Activated CD8-positive, alpha-beta T cell treated with anti-CD3 and anti-CD28 coated beads for 36 hours (primary cell): ENCODE results near the gene PSPN. TPM values are rescaled to one million over a fixed set of nuclear protein-coding genes. Genes with fewer than 3 reads are reported as not detected.

Source experiments
- ATAC-seq: fragments of 200-7000 bp; cut with Tn5 transposase; one replicate; pipeline ENCODE4 v1.10.0; 2021; ENCODE audit warnings: mild to moderate bottlenecking, moderate library complexity
- CTCF ChIA-PET: fragments of 350-600 bp; sonication (Branson Sonifier 250); formaldehyde crosslinking; loops from one replicate; lab custom pipeline; 2021; ENCODE audit warnings: antibody characterized with exemption; lab: Charles Lee
- POLR2A ChIA-PET: fragments of 350-600 bp; sonication (Branson Sonifier 250); formaldehyde crosslinking; loops from one replicate; lab custom pipeline; 2021; ENCODE audit warnings: antibody characterized with exemption; lab: Charles Lee
- DNase-seq: peaks from one replicate; pipeline ENCODE4 v3.0.0-alpha.2; 2020
- H3K27ac Mint-ChIP-seq: one replicate; pipeline ENCODE4 v1.8.0; 2021; ENCODE audit warnings: mild to moderate bottlenecking, mixed read lengths
- H3K27me3 Mint-ChIP-seq: one replicate; pipeline ENCODE4 v1.8.0; 2021; ENCODE audit warnings: mixed read lengths
- H3K36me3 Mint-ChIP-seq: one replicate; pipeline ENCODE4 v1.8.0; 2021; ENCODE audit warnings: low read depth, mixed read lengths
- H3K4me1 Mint-ChIP-seq: one replicate; pipeline ENCODE4 v1.8.0; 2021; ENCODE audit warnings: low read depth, mixed read lengths
- H3K4me3 Mint-ChIP-seq: one replicate; pipeline ENCODE4 v1.8.0; 2021; ENCODE audit warnings: mild to moderate bottlenecking, moderate library complexity, mixed read lengths
- H3K9me3 Mint-ChIP-seq: one replicate; pipeline ENCODE4 v1.8.0; 2021; ENCODE audit warnings: mixed read lengths
- CTCF ChIP-seq: fragments of 200-600 bp; IDR thresholded peaks from one replicate; pipeline ENCODE4 v1.8.0; 2022; ENCODE audit warnings: antibody characterized with exemption, mild to moderate bottlenecking
- intact Hi-C: fragments of 100-400 bp; cut with micrococcal nuclease; formaldehyde crosslinking; loops from one replicate; pipeline ENCODE4 v1.10.0; 2022
- total RNA-seq, 2 experiments: library from RNA; stranded (reverse); gene quantifications; one replicate each; pipeline ENCODE4 v1.2.3, GENCODE V29; 2021

Gene PSPN
- total RNA-seq, result 1 to 10 TPM; 1.2 to 1.4 TPM

DNA sequence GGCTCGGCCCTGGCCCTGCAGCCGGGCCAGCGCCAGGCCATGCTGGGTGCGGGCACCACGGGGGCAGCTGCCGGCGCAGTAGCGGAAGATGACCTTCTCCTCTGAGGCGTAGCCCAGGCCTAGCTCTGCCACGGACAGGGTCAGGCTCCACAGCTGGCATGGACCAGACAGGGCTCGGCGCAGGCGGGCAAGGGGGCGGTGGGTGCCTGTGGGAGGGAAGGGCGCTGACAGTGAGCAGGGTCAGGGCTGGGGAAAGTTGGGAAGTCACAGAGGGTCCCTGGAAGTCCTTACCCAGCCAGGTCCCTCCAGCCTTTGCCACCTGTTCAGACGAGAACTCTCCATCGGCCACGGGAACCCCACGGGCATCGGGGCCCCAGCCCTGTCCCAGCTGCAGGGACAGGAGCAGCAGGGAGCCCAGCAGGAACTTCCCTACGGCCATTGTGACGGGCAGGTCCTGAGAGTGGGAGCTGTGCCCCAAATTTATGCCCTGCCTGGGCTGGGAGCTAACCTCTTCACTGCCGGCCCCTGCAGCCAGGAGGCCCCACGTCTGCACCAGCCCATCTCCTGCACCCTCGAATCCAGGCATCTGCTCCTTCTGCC is at the start of gene PSPN:
PSPN (minus strand) TSS at position 523 of the 600 bp plus-strand sequence; CDS start at position 439, 84 bp downstream.
- CTCF ChIA-PET, result interaction anchor here (0.9 kb wide), 1 partner anchor 18 kb away, joined by 3 read pairs; no protein-coding TSS in a partner anchor
- POLR2A ChIA-PET, result interaction anchor here (1.1 kb wide), 1 partner anchor 48 kb away, joined by 3 read pairs; no protein-coding TSS in a partner anchor

DNA sequence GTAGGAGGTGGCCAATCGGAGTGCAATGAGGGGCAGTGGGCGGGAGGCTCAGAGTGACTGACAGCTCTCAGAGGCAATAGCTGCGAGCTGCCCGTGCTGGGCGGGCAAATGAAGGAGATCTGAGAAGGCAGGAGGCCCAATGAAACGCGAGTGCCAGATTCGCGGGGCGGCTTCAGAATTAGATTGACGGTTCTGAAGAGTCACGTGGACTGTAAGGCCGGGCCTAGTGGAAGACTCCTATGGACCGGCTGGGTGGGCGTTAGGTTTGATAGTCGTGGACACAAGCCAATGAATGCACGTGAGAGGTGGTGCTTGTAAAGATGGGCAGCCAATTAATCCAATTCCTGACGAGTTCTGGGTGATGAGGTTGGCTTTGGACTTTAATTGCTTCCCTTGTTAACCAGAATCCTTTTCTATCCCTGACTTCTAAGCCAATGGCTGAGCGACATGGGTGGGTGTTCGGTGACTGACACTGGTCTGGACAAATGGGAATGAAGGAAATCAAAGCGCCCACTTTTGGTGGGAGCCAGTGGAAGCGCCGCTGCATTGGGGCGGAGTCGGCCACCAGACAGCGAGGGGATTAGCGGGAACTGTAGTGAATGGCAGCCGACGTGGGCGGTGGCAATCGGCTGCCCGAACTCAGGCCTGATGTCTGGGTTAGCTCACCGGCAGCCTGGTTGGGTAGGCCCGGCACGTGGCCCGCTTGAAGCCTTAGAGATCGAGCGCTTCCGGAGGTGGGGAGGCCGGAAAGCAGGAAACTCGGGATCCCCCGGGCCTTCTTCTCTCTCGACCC is 49.4 kb upstream of the PSPN start:
- ChIA-PET POLR2A (interaction anchor here (0.6 to 3.2 kb wide), 14 partner anchors 9 to 401 kb away, joined by 3 to 10 read pairs (median 4); partner anchors contain the start of gene DENND1C), CTCF (interaction anchor here (1.1 to 1.3 kb wide), 4 partner anchors 56 to 439 kb away, joined by 3 to 4 read pairs (median 3); partner anchors contain the start of gene DENND1C)
- peak overlapping the region; percentile 95 for H3K27ac Mint-ChIP-seq
- H3K36me3 Mint-ChIP-seq, result peaks cover 32% of the 10 kb centered on the region
- DNase-seq (peak; percentile 100), ATAC-seq (peak; percentile 86)
- peaks cover 35% of the 10 kb centered on the region for H3K4me1 Mint-ChIP-seq
- no peaks in the 10 kb centered on the region for H3K27me3 Mint-ChIP-seq
- TF ChIP-seq CTCF, result no peak
- peaks cover 4% of the 10 kb centered on the region for H3K9me3 Mint-ChIP-seq
- H3K4me3 Mint-ChIP-seq, result peak overlapping the region; percentile 72
- intact Hi-C loops, result no loop called here

More for the DNA sequence above, at the start of gene PSPN:
- Mint-ChIP-seq H3K4me3 (no peak within 1 kb of the TSS), H3K9me3 (no peaks in the 10 kb centered on the region), H3K27ac (no peak within 1 kb of the TSS), H3K27me3 (no peaks in the 10 kb centered on the region), H3K36me3 (peaks cover 15% of the 10 kb centered on the region), H3K4me1 (peaks cover 10% of the 10 kb centered on the region)
- intact Hi-C loops, result no loop called here
- ATAC-seq (no peak), DNase-seq (no peak)
- TF ChIP-seq CTCF, result no peak

- peak within 1 kb of the TSS; percentile 93 for H3K4me3 Mint-ChIP-seq
- H3K27ac Mint-ChIP-seq, result peak within 1 kb of the TSS; percentile 95
- no peak for TF ChIP-seq CTCF
- H3K4me1 Mint-ChIP-seq, result peaks cover 33% of the 10 kb centered on the region
- CTCF ChIA-PET, result interaction anchor here (1.1 to 1.3 kb wide), 2 partner anchors 57 to 439 kb away, joined by 3 to 4 read pairs; partner anchors contain the start of gene DENND1C
- intact Hi-C loops, result no loop called here
- peaks cover 38% of the 10 kb centered on the region for H3K36me3 Mint-ChIP-seq
- peak; percentile 33 for DNase-seq
- POLR2A ChIA-PET, result interaction anchor here (0.6 to 3.2 kb wide), 11 partner anchors 8 to 401 kb away, joined by 3 to 10 read pairs (median 4); partner anchors contain the start of gene DENND1C
- peaks cover 4% of the 10 kb centered on the region for H3K9me3 Mint-ChIP-seq
- no peaks in the 10 kb centered on the region for H3K27me3 Mint-ChIP-seq
- no peak for ATAC-seq
Measured at GRCh38 chr19:6424195-6424938, 48.6 kb upstream of the PSPN start, which contains the start of gene KHSRP. Gene KHSRP (minus strand): TSS chr19:6424811. CDS start chr19:6424701, 110 bp downstream.

DNA sequence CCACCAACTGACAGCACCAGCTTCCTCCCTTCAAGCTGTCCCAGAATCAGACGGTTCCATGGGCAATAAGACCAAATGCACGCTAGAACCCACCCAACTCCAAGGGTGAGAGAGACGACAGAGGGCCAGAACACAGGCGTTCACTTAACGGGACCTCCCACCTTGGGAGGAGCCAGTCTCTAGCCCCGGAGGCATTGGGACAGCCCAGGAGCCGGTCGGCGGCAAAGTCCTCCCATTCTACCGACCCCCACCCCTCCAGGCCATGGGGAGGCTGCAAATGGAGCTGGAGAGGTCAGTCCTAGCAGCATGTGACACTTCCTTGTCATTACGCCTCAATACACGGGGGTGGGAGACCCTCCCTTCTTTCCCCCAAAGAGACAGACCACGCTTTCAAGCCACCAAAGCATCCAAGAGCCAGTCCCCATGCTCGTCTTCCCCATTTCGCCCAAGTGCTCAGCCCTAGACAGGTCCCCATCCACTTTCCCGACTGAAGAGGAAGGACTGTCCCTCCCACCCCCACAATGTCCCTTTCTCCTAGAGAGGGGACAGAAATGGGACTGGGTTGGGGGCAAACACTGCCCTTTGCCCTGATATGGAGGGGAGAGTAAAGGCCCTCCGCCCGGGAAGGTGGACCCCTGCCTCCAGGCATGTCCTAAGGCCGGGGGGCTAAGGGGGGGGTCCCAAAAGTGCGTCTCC is 47.9 kb upstream of the PSPN start:
- no peaks in the 10 kb centered on the region for H3K27me3 Mint-ChIP-seq
- H3K36me3 Mint-ChIP-seq, result peaks cover 44% of the 10 kb centered on the region
- peak overlapping the region; percentile 91 for H3K27ac Mint-ChIP-seq
- CTCF ChIA-PET, result interaction anchor here (1.3 kb wide), 1 partner anchor 58 kb away, joined by 4 read pairs; the partner anchor contains the start of gene DENND1C
- intact Hi-C loops, result no loop called here
- TF ChIP-seq CTCF, result no peak
- peak overlapping the region; percentile 93 for H3K4me3 Mint-ChIP-seq
- peaks cover 33% of the 10 kb centered on the region for H3K4me1 Mint-ChIP-seq
- POLR2A ChIA-PET, result interaction anchor here (0.6 to 3.2 kb wide), 9 partner anchors 11 to 447 kb away, joined by 3 to 10 read pairs (median 4); partner anchors contain the start of genes DENND1C and PSPN
- DNase-seq (peak; percentile 64), ATAC-seq (no peak)
- peaks cover 4% of the 10 kb centered on the region for H3K9me3 Mint-ChIP-seq
